HL-60/S4 treated with retinoic acid at 250 ng/mL for 4 days and 3 days (cell line): Measurements from ENCODE around the gene DDX46.
"Not testable (repeated sequence)": the region's sequence is repeated elsewhere in the genome, so short reads cannot be mapped to it uniquely, and the experiment has no call there.

ENCODE experiments used
- in situ Hi-C: fragments of 300-500 bp; cut with MboI; formaldehyde crosslinking; loops from 2 replicates; pipeline ENCODE4 v1.7.0; 2022; ENCODE audit warnings: low sequenced_read_pairs

Gene DDX46, protein sequence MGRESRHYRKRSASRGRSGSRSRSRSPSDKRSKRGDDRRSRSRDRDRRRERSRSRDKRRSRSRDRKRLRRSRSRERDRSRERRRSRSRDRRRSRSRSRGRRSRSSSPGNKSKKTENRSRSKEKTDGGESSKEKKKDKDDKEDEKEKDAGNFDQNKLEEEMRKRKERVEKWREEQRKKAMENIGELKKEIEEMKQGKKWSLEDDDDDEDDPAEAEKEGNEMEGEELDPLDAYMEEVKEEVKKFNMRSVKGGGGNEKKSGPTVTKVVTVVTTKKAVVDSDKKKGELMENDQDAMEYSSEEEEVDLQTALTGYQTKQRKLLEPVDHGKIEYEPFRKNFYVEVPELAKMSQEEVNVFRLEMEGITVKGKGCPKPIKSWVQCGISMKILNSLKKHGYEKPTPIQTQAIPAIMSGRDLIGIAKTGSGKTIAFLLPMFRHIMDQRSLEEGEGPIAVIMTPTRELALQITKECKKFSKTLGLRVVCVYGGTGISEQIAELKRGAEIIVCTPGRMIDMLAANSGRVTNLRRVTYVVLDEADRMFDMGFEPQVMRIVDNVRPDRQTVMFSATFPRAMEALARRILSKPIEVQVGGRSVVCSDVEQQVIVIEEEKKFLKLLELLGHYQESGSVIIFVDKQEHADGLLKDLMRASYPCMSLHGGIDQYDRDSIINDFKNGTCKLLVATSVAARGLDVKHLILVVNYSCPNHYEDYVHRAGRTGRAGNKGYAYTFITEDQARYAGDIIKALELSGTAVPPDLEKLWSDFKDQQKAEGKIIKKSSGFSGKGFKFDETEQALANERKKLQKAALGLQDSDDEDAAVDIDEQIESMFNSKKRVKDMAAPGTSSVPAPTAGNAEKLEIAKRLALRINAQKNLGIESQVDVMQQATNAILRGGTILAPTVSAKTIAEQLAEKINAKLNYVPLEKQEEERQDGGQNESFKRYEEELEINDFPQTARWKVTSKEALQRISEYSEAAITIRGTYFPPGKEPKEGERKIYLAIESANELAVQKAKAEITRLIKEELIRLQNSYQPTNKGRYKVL

GRCh38 chr5:134758504-134759341 lies at the start of gene DDX46:
Gene DDX46, plus strand, starts transcription at chr5:134758779. Its CDS starts 160 bp downstream, at chr5:134758939.
- in situ Hi-C loops: no loop called here

- in situ Hi-C loops: no loop called here
These were observed 44.5 kb upstream of the DDX46 start for GRCh38 chr5:134714120-134714519.

- in situ Hi-C loops: no loop called here
These were observed 44.0 kb upstream of the DDX46 start for GRCh38 chr5:134714541-134714940.

DNA sequence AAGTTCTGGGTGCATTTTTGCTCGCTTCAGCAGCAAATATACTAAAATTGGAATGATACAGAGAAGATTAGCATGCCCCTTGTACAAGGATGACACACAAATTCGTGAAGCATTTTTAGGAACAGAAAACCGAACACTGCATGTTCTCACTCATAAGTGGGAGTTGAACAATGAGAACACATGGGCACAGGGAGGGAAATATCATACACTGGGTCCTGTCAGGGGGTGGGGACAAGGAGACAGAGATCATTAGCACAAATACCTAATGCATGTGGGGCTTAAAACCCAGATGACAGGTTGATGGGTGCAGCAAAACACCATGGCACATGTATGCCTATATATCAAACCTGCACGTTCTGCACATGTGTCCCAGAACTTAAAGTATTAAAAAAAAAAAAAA lies 43.1 kb upstream of the DDX46 start:
- in situ Hi-C loops: not testable (repeated sequence)

DNA sequence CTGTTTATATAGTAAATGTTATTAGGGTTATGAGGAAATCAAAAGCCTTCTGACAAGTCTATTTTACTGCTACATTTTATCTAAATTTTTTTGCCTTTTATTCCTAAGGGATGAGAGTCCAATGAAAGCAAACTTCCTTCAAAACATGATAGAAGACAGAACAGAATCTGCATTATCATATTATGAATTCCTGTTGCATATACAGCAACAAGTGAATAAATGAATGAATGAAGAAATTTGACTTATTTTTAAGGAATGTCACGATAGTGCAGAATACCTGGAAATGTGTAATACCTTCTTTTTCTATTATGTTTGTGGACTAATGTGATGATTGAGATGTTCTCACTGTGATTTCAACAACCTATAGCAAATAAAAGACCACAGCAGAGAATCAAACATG lies 33.7 kb upstream of the DDX46 start:
- in situ Hi-C loops: no loop called here

GRCh38 chr5:134732819-134733218 lies 25.8 kb upstream of the DDX46 start:
- in situ Hi-C loops: no loop called here

GRCh38 chr5:134735243-134735642 lies 23.3 kb upstream of the DDX46 start:
- in situ Hi-C loops: no loop called here

DNA sequence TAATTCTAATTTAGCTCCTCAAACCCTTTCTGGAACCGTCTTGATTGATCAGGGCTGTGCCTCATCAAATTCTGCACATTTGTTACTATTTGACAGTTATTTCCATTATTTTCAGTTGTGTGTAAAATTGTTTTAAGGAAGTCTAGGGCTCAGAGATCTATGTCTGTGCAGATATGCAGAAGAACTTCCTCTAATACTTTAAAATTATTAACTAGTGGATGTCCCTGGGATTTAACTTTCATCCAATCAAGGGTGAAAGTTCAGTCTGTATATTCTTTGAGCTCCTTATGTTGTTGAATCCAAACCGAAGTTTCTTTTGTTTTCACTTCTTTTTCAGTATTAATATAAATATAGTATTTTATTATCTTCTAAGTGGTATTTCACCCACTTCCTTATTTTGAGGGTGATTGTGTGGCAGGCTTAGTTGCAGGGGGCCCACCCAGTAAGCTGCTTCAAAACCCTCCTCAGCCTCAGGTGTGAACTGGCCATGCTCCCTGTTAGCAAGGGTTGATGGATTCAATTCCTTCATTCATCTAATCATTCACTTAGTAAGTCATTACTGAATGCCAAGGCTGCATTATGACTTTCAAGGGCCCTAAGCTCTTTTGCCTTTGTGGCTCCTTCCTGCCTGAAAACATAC lies 22.3 kb upstream of the DDX46 start:
- in situ Hi-C loops: no loop called here

DNA sequence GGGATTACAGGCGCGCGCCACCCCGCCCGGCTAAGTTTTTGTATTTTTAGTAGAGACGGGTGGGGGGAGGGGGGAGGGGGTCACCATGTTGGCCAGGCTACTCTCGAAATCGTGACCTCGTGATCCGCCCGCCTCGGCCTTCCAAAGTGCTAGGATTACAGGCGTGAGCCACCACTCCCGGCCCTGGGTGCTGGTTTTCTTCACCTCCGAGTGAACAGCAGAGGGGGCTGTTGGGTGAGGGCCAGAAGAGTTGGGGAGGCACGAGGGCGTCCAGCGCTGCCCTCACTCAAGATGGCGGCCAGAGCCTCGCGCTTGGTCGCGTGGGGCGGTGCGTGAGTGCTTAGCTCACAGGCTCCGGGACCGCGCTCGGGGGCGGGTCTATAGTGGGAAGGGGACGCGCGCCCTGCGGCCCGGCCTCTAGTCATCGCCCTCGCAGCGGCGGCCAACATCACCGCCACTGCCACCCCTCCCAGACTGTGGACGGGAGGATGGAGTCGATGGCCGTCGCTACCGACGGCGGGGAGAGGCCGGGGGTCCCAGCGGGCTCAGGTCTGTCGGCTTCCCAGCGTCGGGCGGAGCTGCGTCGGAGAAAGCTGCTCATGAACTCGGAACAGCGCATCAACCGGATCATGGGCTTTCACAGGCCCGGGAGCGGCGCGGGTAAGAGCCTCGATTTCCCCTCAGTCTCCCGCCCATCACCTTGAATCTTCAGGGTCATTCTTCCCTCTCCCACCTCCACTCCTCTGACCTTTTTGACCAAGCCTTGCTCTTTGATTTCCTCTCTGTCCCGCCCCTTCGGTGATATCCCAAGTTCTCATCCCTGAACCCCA lies 20.2 kb upstream of the DDX46 start, which contains the start of gene CAMLG:
TSS of gene CAMLG (plus strand) at position 416 of the 830 bp plus-strand sequence. CDS start at position 489, 73 bp downstream.
- in situ Hi-C loops: no loop called here

DNA sequence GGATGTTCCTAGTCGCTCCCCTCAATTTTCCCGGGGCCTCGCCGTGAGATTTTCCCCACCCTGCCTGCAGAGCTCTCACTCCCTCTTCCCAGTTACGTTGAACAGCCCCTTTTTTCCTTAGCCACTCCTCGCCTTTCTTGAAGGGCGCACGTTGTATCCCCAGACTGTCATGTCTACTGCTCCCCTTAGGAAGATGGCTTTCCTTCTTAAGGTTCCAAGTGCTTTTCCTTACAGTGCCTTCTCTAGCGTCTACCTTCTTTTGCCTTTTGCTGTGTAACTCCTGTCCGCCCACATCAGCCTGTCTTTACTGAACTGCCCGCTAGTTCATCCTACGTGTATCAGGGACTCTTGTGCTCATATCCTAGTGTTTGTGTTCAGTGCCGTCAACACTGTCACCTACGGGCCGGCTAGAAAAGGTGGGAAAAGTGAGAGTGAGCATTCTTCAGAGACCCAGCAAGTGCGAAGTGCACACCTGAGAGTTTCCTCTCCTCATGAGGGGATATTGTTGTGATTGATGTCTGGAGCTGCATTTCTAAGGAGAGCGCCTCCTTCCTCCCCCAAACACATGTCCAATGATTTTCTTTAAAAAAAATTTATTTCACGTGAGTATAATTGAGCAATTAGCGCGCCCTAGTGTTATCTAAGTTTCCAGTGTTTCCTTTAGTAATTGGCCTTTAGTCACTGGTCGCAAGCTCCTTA lies 19.5 kb upstream of the DDX46 start:
- in situ Hi-C loops: no loop called here

DNA sequence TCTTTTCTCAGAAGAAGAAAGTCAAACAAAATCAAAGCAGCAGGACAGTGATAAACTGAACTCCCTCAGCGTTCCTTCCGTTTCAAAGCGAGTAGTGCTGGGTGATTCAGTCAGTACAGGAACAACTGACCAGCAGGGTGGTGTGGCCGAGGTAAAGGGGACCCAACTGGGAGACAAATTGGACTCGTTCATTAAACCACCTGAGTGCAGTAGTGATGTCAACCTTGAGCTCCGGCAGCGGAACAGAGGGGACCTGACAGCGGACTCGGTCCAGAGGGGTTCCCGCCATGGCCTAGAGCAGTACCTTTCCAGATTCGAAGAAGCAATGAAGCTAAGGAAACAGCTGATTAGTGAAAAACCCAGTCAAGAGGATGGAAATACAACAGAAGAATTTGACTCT lies 17.5 kb upstream of the DDX46 start:
- in situ Hi-C loops: no loop called here

DNA sequence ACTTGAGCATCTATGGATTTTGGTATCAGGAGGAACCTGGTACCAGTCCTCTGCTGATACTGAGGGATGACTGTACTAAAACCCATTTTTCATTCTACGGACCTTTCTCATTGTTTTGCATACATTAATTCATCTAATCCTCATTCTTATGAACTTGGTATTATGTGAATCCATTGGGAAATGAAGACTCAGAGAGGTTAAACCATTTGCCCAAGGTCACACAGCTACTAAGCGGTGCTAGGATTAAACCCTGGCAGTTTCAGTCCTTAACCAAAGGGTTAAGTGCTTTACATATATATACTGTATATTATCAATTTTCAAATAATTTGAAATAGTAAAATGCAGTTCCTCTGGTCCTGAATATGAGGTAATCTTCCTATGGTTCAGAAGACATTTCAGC lies 16.4 kb upstream of the DDX46 start:
- in situ Hi-C loops: no loop called here

DNA sequence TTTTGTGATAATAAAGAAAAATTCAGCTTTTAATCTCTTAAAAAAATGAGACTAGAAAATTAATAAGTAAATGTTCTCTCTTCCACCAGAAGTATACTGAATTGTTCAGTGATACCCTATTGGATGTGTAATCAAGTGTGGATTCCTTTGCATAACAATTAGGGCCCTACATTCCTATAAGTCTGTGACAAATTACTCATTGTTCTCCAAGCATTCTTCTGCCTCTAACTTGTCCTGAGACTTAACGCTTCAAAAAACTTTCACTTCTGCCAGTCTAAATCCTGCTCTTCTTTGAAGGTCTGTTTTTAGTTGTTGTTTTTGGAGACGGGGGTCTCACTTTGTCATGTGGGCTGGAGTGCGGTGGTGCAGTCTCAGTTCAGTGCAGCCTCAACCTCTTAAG lies 9.2 kb upstream of the DDX46 start:
- in situ Hi-C loops: no loop called here

DNA sequence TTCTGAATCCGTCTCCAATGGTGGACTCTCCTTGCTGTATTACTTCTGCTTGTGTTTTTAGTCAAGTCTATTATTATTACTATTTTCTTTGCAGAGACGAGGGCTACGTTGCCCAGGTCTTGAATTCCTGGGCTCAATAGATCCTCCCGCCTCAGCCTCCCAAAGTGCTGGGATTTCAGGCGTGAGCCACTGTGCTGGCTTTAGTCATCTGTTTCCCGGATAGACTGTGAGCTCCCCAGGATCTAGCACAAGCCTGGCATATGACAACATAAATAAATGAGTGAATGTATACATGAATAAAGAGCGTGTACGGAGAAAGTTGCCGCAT lies 439 bp upstream of the DDX46 start:
- in situ Hi-C loops: no loop called here

GRCh38 chr5:134767528-134768291 lies 9.1 kb downstream of the DDX46 start:
- in situ Hi-C loops: not testable (repeated sequence)

DNA sequence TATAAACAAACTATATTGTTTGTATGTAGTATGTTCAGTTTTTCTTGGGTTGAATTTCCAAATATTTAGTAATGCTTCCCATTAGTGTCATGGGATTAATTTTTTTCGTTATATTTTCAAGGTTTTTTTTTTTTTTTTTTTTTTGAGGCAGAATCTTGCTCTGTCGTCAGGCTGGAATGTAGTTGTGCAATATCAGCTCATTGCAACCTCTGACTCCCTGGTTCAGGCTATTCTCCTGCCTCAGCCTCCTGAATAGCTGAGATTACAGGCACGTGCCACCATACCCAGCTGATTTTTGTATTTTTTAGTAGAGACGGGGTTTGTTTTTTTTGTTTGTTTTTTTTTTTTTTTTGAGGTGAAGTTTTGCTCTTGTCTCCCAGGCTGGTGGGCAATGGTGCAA lies 10.6 kb downstream of the DDX46 start:
- in situ Hi-C loops: no loop called here

- in situ Hi-C loops: no loop called here
These were observed 14.0 kb downstream of the DDX46 start for GRCh38 chr5:134772461-134773125.

DNA sequence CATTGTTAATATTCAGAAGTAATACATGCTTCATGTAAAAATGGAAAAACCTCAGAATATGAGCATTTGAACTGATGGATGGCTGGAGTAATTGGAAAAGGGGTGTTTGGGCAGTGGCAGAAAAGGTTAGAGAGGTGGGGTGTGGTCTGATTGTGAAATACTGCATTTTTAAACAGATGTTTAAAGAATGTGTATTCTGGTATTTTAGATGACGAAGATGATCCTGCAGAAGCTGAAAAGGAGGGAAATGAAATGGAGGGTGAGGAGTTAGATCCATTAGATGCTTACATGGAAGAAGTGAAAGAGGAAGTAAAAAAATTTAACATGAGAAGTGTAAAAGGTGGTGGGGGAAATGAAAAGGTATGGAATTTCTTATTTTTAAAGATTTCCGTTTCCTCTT lies 18.8 kb downstream of the DDX46 start:
- in situ Hi-C loops: no loop called here
